ENCODE results near the gene SETD1B.

- TF ChIP-seq POLR2A (IDR thresholded peaks at IDR 0.05) = no peak
- no peak for TF ChIP-seq CTCF (IDR thresholded peaks at IDR 0.05)
Observed at GRCh38 chr12:121874071-121874470, 70.3 kb downstream of the SETD1B start.
